Occipital lobe (tissue), 2 donors: ENCODE data around the gene ETFRF1. TPM values are rescaled to one million over a fixed set of nuclear protein-coding genes. Genes with fewer than 3 reads are reported as not detected.
A peak's percentile ranks its signal among the peaks of the same experiment; 100 is the strongest.

ENCODE experiments used
- DNase-seq: peaks from one replicate; lab custom pipeline; 2025; lab: John Stamatoyannopoulos, UW
- total RNA-seq: library from RNA; depleted of rRNA; stranded (reverse); fragments of >200 nt; gene quantifications from one replicate; pipeline ENCODE4 v1.2.3, GENCODE V29; 2014

Gene ETFRF1
- total RNA-seq, result 32.0 TPM

GRCh38 chr12:25195056-25195971, at the start of gene ETFRF1, which contains the start of gene DNAI7:
Gene ETFRF1, plus strand, starts transcription at chr12:25195237. Its CDS starts 8,720 bp downstream, at chr12:25203957.
Gene DNAI7, minus strand, starts transcription at chr12:25195160. Its CDS starts 82 bp downstream, at chr12:25195078.
- DNase-seq, result peak; percentile 89

- DNase-seq, result no peak
Observed at GRCh38 chr12:25146686-25147085, 48.4 kb upstream of the ETFRF1 start.

GRCh38 chr12:25151476-25151875, 43.6 kb upstream of the ETFRF1 start:
- DNase-seq, result peak; percentile 21

GRCh38 chr12:25152055-25152454, 43.0 kb upstream of the ETFRF1 start:
- no peak for DNase-seq

- DNase-seq, result no peak
Observed at GRCh38 chr12:25155022-25155576, 39.9 kb upstream of the ETFRF1 start.

GRCh38 chr12:25156061-25156460, 39.0 kb upstream of the ETFRF1 start:
- no peak for DNase-seq

- DNase-seq, result no peak
Observed at GRCh38 chr12:25162866-25163265, 32.2 kb upstream of the ETFRF1 start.

GRCh38 chr12:25182765-25183164, 12.3 kb upstream of the ETFRF1 start:
- no peak for DNase-seq

- no peak for DNase-seq
Observed at GRCh38 chr12:25184132-25184531, 10.9 kb upstream of the ETFRF1 start.

GRCh38 chr12:25186038-25186787, 8.8 kb upstream of the ETFRF1 start:
- no peak for DNase-seq

GRCh38 chr12:25186788-25187402, 8.1 kb upstream of the ETFRF1 start:
- DNase-seq, result no peak

GRCh38 chr12:25187781-25188180, 7.3 kb upstream of the ETFRF1 start:
- DNase-seq, result no peak

GRCh38 chr12:25189656-25190055, 5.4 kb upstream of the ETFRF1 start:
- no peak for DNase-seq

- no peak for DNase-seq
Observed at GRCh38 chr12:25190793-25191192, 4.2 kb upstream of the ETFRF1 start.

- no peak for DNase-seq
Observed at GRCh38 chr12:25194214-25194613, 823 bp upstream of the ETFRF1 start.

GRCh38 chr12:25194722-25195055, 348 bp upstream of the ETFRF1 start:
- DNase-seq, result no peak

- DNase-seq, result no peak
Observed at GRCh38 chr12:25197608-25198007, 2.6 kb downstream of the ETFRF1 start.

GRCh38 chr12:25200703-25201102, 5.7 kb downstream of the ETFRF1 start:
- DNase-seq, result no peak

GRCh38 chr12:25202137-25202536, 7.1 kb downstream of the ETFRF1 start:
- DNase-seq, result no peak

GRCh38 chr12:25207411-25207810, 12.4 kb downstream of the ETFRF1 start:
- no peak for DNase-seq

GRCh38 chr12:25207846-25208245, 12.8 kb downstream of the ETFRF1 start:
- no peak for DNase-seq

- no peak for DNase-seq
Observed at GRCh38 chr12:25208554-25208953, 13.5 kb downstream of the ETFRF1 start.
